Heart left ventricle (tissue), 13 donors: ENCODE data around the gene ADCY5.

Experiments
- CTCF ChIP-seq, 12 donors: fragments of 200-600 bp; sonication (generic) in 4 of 12; IDR thresholded peaks; one replicate each; pipeline versions ENCODE4 v1.5.0 to v1.8.0; 2018 to 2022; ENCODE audit warnings: antibody characterized with exemption in 12 of 12, mild to moderate bottlenecking in 5 of 12
- POLR2A ChIP-seq, 2 donors: fragments of 450-650 bp; IDR thresholded peaks; one replicate each; pipeline ENCODE4 v1.6.1; 2017; ENCODE audit warnings: antibody characterized with exemption in 2 of 2, mild to moderate bottlenecking in 2 of 2, moderate library complexity in 2 of 2
- donor health status: ischemic (EF 13 %, LVEDD 7.1; RV severe dilation, severe dysfunction).
- donor health status: DM: no; HTN: yes; CAD: no.
- donor health status: DM: no; HTN: no; CAD: no.
- donor health status: ischemic (EF 25% LVEDD 6.9; RV normal size, moderate dysfunction).
- donor health status: ischemic (EF 25% LVEDD 5.7; RV mildly dilated, moderate dysfunction).
- donor health status: ischemic (EF 35%, LVEDD 5.7; RV mildly dilated, moderate dysfunction).
- donor health status: nonischemic (EF 11% LVEDD 7.7; RV severe dilation, severe dysfunction).
- donor health status: DM: yes; HTN: yes; CAD: no.
- donor health status: PGD.
- donor health status: ischemic (EF 29% LVEDD 5.4; RV normal size, mild dysfunction).
- donor health status: nonischemic (EF 23%, LVEDD 6.1; RV moderate dilation, normal function).

- TF ChIP-seq POLR2A (IDR thresholded peaks at IDR 0.05) (no peak), CTCF (IDR thresholded peaks at IDR 0.05) (no peak)
Measured at GRCh38 chr3:123343296-123344174, 105.4 kb downstream of the ADCY5 start.
